ENCODE results near the gene OLFM3.

- TF ChIP-seq POLR2A (IDR thresholded peaks at IDR 0.05) (no peak), CTCF (IDR thresholded peaks at IDR 0.05) (no peak)
These were observed 67.9 kb downstream of the OLFM3 start for GRCh38 chr1:101928829-101929228.
